ENCODE measurements around the gene CABP4. TPM values are rescaled to one million over a fixed set of nuclear protein-coding genes. Genes with fewer than 3 reads are reported as not detected.

CABP4 gene
- 0.58 TPM for total RNA-seq

DNA sequence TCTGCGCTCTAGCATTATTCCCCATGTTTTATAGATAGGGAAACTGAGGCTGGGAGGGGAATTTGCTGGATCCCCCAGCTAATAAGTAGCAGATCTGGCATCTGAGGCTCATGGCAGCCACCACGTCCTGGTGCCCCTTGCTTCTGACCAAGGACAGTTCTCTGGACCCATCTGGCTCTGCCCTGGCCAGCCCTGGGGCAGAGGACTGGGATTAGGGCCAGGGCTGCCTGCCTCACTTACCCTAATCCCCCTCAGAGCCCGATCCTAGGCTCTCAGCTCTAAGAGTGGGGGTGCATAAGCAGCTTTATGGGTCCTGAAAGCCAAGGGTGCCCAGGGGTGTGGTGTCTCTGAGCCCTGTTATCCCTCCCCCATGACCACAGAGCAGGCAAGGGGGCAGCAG, at the start of gene CABP4:
Gene CABP4 (plus strand): TSS at position 301 of the 400 bp plus-strand sequence. CDS start 70 bp downstream, at position 371.

DNA sequence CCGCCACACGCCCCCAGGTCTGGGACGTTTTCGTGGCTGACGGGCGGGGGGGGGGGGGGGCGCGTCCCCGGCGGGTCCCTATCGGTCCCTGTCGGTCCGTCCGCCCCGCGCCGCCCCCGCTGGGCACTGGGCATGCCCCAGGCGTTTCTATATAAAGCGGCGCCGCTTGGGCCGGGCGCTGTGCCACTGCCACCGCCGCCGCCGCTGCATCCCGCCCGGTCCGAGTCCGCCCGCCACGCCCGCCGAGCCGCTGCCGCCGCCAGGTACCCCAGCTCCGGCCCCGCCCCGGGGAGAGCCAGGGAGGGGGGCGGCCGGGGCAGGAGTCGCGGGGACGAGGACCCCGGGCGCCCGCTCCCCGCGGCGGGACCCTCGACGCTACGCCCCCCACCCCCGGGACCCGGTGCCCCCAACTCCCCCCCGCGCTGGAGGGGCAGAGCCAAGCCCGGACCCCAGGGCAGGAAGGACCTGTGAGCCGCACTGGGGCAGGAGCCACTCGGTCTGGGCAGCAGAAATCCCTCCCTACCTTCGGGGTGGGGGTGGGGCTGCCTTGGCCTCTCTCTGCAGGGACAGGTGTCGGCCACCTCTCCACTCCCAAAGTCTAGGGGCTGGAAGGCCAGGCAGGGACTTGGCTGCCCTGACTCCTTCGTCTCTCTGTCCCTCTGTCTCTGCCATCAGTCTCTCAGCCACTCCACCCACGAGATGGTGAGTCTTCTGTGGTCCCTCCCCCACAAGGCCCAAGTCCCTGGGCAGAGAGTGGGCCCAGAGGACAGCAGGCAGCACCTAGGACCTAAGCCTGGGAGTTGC, 39.5 kb upstream of the CABP4 start, which contains the start of gene CARNS1:
Gene CARNS1 (plus strand): TSS at position 178 of the 804 bp plus-strand sequence. CDS start 522 bp downstream, at position 700.

DNA sequence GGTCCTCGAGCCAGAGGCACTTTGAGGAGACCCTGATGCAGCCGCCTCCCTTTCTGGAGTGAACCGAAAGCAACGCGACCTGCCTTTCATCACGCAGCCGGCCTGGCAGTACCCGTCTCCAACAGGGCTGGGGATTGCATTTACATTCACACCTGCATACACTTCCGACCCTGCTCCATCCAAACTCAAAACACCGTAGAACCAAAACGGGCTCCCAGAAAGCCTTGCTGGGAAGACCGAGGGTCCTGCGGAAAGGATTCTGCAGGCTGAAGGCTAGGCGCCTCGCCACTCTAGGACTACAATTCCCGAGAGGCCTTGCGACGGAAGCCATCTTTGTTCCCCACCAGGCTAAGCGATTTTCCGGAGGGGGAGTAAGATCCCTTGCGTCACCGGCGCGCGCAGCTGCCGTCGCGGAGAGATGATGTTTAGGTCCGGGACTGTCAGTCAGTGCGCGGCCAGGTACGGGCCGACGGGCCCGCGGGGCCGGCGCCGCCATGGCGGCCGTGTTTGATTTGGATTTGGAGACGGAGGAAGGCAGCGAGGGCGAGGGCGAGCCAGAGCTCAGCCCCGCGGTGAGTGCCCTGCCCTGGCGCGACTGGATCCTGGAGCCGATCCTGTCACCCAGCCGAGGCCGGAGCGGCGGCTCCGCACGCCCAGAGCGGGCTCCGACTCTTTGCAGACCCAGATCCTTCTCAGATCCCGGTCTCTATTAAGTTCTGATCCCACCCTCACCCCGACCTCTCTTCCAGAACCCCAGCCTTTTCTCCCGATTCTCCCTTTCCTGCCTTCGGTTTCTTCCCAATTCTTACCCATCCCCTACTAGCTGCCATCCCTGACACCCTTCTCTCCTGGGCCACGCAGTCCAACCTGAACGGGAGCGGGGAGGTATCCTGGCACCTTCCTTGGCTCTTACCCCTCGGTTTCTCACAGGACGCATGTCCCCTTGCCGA, 26.8 kb upstream of the CABP4 start, which contains the start of gene RPS6KB2:
Gene RPS6KB2 (plus strand): TSS at position 443 of the 950 bp plus-strand sequence. CDS start 52 bp downstream, at position 495.

DNA sequence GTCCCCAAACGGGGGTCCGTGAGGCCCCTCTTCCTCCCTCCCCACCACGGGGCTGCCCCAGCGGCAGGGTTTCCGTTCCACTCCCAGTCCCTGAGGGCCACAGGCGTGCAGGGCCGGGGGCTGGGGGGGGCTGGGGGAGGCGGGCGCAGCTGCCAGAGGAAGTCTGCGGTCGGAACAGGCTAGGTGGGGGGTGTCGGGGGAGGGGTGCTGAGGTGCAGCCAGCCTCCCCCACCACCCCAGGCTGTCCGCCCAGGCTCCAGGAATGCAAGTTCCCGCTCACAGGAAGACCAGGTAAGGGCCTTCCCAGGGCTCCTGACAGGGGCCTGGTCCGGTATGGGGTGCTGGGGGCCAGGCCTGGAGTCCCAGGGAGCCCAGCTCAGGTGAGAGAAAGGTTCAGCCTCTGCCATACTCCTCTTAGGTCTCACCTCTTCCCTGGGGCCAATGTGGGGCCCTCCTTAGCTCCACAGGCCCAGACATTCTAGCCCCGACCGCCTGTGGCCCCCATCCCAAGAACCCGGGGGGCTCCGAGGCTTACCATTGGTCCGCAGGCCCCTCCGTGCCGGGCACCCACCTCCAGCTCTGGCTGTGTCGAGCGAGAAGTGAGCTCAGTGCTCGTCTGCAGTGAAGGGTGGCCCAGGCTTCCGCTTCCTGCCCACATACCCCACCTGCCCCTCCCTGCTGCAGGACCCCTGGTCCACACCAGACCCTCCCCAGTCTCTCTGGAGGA, 17.9 kb upstream of the CABP4 start, which contains the start of gene PTPRCAP:
Gene PTPRCAP (minus strand): TSS at position 601 of the 727 bp plus-strand sequence. CDS start 63 bp downstream, at position 538.

DNA sequence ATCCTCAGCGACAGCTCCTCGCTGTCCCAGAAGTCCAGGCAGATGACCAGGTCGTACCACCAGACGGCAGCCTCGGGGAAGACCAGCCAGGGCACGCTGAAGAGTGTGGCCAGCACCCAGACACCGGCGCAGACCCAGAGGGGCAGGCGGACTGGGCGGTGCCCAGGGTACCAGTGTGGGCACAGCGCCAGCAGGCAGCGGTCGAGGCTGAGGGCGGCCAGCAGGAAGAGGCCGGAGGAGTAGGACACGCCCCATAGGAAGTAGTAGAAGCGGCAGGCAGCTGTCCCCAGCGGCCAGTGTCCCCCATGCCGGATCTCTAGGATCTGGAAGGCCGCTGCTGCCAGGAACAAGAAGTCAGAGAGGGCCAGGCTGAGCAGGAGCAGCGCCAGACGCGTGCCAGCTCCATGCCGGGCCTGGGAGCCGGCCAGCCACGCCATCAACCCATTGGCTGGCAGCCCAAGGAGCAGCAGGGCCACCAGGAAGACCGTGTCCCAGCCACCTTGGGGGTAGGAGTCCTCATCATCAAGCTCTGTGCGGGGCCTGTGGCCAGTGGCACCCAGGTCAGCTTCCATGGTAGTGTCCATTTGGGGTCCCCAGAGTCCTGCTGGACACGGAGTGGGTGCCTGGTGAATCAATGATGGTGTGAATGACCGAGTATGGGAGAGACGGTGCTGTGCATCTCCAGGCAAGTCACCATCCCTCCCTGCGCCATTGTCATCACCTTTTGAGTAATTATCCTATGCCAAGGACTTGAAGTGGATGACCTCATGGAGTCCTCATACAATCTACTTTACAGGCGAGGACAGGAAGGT, 2.8 kb upstream of the CABP4 start, which contains the start of gene GPR152:
Gene GPR152 (minus strand): TSS at position 589 of the 812 bp plus-strand sequence. CDS start 5 bp downstream, at position 584.

DNA sequence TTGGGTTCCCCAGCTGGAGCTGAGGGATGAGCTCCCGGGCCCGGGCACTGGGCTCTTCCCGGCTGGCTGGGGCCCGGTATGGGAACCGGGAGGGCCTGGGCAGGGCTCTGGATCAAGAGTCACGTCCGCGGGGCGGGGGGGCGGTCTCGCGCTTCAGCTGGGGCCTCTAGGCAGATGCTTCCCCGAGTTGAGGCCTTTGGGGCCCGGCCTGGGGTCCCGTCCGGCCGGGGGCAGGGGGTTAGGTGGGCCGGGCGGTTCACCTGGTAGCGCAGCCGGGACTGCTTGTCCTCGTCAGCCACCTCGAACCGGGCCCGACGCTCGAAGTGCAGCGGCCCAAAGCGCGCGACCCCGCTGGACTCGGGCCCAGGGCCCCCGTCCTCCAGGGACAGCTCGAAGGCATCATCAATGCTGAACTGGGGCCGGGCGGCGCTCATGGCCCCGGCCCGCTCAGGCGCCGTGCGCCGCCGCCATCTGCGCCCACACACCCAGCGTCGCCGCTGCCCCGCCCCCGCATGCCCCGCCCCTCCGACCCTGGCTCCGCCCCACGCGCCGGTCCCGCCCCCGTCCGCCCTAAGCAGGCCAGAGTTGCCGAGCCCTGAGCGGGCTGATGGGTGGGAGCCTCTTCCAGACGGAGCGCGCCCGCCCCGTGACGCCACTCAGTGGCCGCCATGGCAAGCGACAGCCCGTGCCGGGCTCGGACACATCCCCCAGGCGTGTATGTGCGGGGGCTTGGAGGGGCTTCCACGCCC, 13.8 kb downstream of the CABP4 start, which contains the start of gene TMEM134:
Gene TMEM134 (minus strand): TSS at position 493 of the 749 bp plus-strand sequence. CDS start 59 bp downstream, at position 434.

DNA sequence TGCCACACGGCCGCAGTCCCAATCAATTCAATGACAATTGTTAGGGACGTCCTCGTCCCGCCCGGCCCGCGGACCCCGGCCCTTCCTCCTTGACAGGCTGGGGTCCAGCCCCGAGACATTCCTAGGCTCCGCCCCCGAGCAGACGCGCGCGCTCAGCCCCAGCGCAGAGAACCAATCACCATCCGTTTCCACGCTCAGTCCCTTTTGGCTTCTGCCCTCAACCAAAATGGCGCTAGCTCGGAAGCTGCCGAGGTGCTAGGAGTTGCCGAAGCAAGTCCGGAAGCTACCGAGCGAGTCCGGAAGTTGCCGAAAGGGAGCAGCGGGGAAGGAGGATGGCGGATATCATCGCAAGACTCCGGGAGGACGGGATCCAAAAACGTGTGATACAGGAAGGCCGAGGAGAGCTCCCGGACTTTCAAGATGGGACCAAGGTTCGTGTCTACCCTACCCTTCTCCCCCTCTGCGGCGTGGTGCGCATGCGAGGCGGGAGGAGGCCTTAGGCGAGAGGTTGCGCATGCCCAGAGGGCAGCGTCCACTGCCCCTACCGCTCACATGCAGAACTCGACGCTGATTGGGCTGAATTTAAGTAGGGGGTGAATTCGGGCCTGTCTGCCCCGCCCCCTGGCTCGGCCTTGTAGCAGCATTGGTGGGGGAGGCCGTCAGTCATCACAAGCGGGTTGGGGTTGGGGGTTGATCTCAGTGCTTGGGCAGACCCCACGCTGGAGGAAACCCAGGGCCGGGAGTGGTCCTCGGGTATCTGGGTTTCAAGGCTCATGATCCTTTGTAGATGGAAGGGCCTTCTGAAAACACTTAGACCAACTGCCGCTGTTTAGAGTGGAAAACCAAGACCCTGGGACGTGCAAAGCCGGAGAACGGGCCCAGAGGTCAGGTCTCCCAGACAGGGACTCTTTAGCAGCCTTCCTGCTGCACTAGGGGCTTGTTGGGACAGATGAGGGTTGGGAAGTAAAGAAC, 28.0 kb downstream of the CABP4 start, which contains the start of gene AIP:
Gene AIP (plus strand): TSS at position 200 of the 972 bp plus-strand sequence. CDS start 133 bp downstream, at position 333.

DNA sequence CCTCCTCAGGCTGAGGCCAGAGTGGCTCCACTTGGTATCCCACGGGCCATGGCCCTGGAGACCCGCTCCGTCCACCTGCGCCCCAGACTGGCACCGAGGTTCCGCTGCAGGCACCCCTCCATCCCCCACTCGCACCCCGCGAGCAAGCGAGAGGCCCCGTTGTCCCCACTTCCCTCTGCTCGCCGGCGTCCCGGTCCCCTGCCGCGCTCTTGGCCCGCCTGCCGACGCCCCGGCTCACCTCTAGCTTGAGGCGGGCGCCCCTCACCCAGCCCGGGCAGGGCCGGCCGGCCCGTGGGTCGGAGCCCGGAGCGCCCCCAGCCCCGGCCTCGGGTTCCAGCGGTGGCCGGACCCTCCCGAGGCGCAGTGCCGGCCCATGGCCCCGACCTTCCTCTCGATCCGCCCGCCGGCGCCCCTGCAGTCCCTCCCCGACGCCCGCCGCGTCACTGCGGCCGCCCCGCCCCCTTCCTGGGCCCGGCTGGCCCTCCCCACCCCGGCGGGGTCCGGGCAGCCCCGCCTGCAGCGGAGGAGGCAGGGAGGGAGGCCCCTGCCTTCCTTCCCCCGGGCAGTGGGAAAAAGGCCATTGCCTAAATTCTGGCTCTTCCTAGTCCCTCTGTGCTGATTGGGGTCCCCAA, 49.9 kb downstream of the CABP4 start, which contains the start of gene PITPNM1:
Gene PITPNM1 (minus strand): TSS at position 414 of the 632 bp plus-strand sequence. CDS start 1,183 bp downstream, outside the sequence.

DNA sequence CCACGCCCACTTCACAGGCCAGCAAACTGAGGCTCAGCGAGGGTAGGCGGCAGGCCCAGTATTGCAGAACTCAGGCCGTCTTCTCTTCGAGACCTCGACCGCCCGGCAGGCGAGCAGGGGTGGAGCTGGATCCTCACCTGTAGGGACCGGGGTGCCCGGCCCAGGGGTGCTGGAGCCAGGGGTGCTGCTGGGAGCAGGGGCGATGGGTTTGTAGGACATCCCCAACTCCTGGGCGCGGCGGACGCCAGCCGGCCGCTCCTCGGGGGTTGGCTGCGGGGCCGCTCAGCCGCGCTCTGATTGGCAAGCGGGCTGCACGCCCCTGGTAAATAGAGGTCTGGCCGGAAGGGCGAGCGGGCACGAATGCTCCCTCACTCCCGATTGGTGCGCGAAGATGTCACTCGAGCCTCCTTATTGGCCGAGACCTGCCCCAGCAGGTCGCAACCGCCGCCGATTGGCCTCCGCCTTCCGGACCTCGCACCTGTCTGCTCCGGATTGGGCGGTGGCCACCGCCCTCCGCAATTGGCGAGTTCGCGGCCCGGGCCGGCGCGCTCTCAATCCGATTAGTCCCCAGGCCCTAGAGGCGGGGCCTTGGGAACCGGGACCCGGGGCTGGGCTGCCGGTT, 52.8 kb downstream of the CABP4 start, which contains the start of gene CDK2AP2:
Gene CDK2AP2 (minus strand): TSS at position 299 of the 622 bp plus-strand sequence. CDS start 80 bp downstream, at position 219.

Small RNA genes lying within 50 kb of the gene (small RNA-seq; reads per million reads assigned to genes)
- not detected for gene MIR6752 (ENCODE audit: low replicate concordance)

Other genes starting within 250 kb of the CABP4 start
- 39.3 TPM for gene GRK2, start 188.9 kb upstream of the CABP4 start, total RNA-seq
- gene ANKRD13D, start 166.1 kb upstream of the CABP4 start, total RNA-seq: 52.0 TPM
- 22.5 TPM for gene SSH3, start 151.8 kb upstream of the CABP4 start, total RNA-seq
- 15.9 TPM for gene POLD4, start 101.8 kb upstream of the CABP4 start, total RNA-seq
- 3.5 TPM for gene CLCF1, start 81.8 kb upstream of the CABP4 start, total RNA-seq
- gene RAD9A, start 63.4 kb upstream of the CABP4 start, total RNA-seq: 22.3 TPM
- gene PPP1CA, start 53.5 kb upstream of the CABP4 start, total RNA-seq: 144 TPM
- gene TBC1D10C, start 51.3 kb upstream of the CABP4 start, total RNA-seq: 4.9 TPM
- gene CARNS1, start 39.7 kb upstream of the CABP4 start, total RNA-seq: 8.8 TPM
- gene RPS6KB2, start 26.9 kb upstream of the CABP4 start, total RNA-seq: 35.5 TPM
- 2.5 TPM for gene PTPRCAP, start 17.7 kb upstream of the CABP4 start, total RNA-seq
- gene CORO1B, start 11.9 kb upstream of the CABP4 start, total RNA-seq: 89.6 TPM
- not detected for gene GPR152, start 2.6 kb upstream of the CABP4 start, total RNA-seq
- 56.6 TPM for gene TMEM134, start 13.9 kb downstream of the CABP4 start, total RNA-seq
- gene AIP, start 27.7 kb downstream of the CABP4 start, total RNA-seq: 65.4 TPM
- 60.2 TPM for gene PITPNM1, start 50.0 kb downstream of the CABP4 start, total RNA-seq
- gene CDK2AP2, start 52.8 kb downstream of the CABP4 start, total RNA-seq: 38.0 TPM
- gene CABP2, start 68.1 kb downstream of the CABP4 start, total RNA-seq: not detected
- gene GSTP1, start 128.5 kb downstream of the CABP4 start, total RNA-seq: 811 TPM
- gene NDUFV1, start 151.6 kb downstream of the CABP4 start, total RNA-seq: 205 TPM
- 10.9 TPM for gene NUDT8, start 174.6 kb downstream of the CABP4 start, total RNA-seq
- gene TBX10, start 184.4 kb downstream of the CABP4 start, total RNA-seq: not detected
- gene ACY3, start 195.4 kb downstream of the CABP4 start, total RNA-seq: 9.1 TPM
- 2.1 TPM for gene ALDH3B2, start 219.3 kb downstream of the CABP4 start, total RNA-seq